DND-41 (cell line): ENCODE data around the gene FOXP4.

Experiments used
- ATAC-seq: fragments of 200-7000 bp; cut with Tn5 transposase; 3 replicates; pipeline ENCODE4 v1.9.1; 2021; ENCODE audit warnings: low read depth; ENCODE audit not compliant: insufficient read depth
- DNase-seq: peaks from one replicate; pipeline ENCODE4 v3.0.0-alpha.2; 2020
- H2AFZ ChIP-seq: 2 replicates; pipeline ENCODE4 v1.6.0; 2012; ENCODE audit warnings: low read depth, low read length
- H3K27ac ChIP-seq: 2 replicates; pipeline ENCODE4 v1.5.1; 2012; ENCODE audit warnings: low read length, inconsistent platforms
- H3K27me3 ChIP-seq: fragments of 200-600 bp; sonication (generic); 2 replicates; pipeline ENCODE4 v1.6.0; 2012; ENCODE audit warnings: low read length, mild to moderate bottlenecking, inconsistent platforms; ENCODE audit not compliant: insufficient read depth, poor library complexity
- H3K36me3 ChIP-seq: 2 replicates; pipeline ENCODE4 v1.5.1; 2012; ENCODE audit warnings: low read length, inconsistent platforms; ENCODE audit not compliant: insufficient read depth
- H3K4me1 ChIP-seq: 2 replicates; pipeline ENCODE4 v1.5.1; 2012; ENCODE audit warnings: mild to moderate bottlenecking, low read length; ENCODE audit not compliant: insufficient read depth
- H3K4me2 ChIP-seq: 2 replicates; pipeline ENCODE4 v1.6.0; 2012; ENCODE audit warnings: mild to moderate bottlenecking, moderate library complexity, low read length, inconsistent platforms; ENCODE audit not compliant: insufficient read depth
- H3K4me3 ChIP-seq, 2 experiments: fragments of 200-600 bp in 1 of 2; shearing (Covaris generic) in 1 of 2; 2 replicates each; pipeline ENCODE4 v1.5.1; 2012 to 2016; ENCODE audit warnings: inconsistent platforms in 2 of 2, low read length in 2 of 2, mild to moderate bottlenecking in 2 of 2, low read depth in 1 of 2, moderate library complexity in 1 of 2
- H3K79me2 ChIP-seq: 2 replicates; pipeline ENCODE4 v1.6.0; 2012; ENCODE audit warnings: low read length, inconsistent platforms; ENCODE audit not compliant: insufficient read depth
- H3K9ac ChIP-seq: 2 replicates; pipeline ENCODE4 v1.6.0; 2012; ENCODE audit warnings: low read depth, mild to moderate bottlenecking, inconsistent platforms, low read length, moderate library complexity
- H3K9me3 ChIP-seq: 2 replicates; pipeline ENCODE4 v1.5.1; 2012; ENCODE audit warnings: low read length, moderate library complexity, mild to moderate bottlenecking, inconsistent platforms; ENCODE audit not compliant: insufficient read depth, severe bottlenecking
- H4K20me1 ChIP-seq: 2 replicates; pipeline ENCODE4 v1.6.0; 2012; ENCODE audit warnings: low read length; ENCODE audit not compliant: insufficient read depth
- EZH2 ChIP-seq: IDR thresholded peaks from 3 replicates; pipeline ENCODE4 v1.6.1; 2012; ENCODE audit warnings: borderline replicate concordance, low read depth, mild to moderate bottlenecking, moderate library complexity, low read length, inconsistent platforms; ENCODE audit not compliant: severe bottlenecking
- TF ChIP-seq, protein P1 (sequence below): IDR thresholded peaks from 2 replicates; pipeline ENCODE4 v1.5.1; 2012; ENCODE audit warnings: borderline replicate concordance, low read length, moderate library complexity, mild to moderate bottlenecking; ENCODE audit not compliant: poor library complexity, severe bottlenecking; ENCODE audit errors: extremely low read depth

Gene FOXP4

GRCh38 chr6:41602864-41603608, 56.9 kb downstream of the FOXP4 start:
- Histone ChIP-seq H3K4me3 (peak overlapping the region in 1 of 2 experiments; percentile 42; a peak in 2 of 4 replicates), H3K9me3 (no peaks in the 10 kb centered on the region), H2AFZ (peak overlapping the region; percentile 76), H3K79me2 (no peaks in the 10 kb centered on the region), H3K4me2 (peak overlapping the region; percentile 65), H3K27ac (peak overlapping the region; percentile 70), H3K36me3 (peaks cover 13% of the 10 kb centered on the region), H3K27me3 (no peaks in the 10 kb centered on the region), H3K9ac (peak overlapping the region; percentile 49), H3K4me1 (peaks cover 13% of the 10 kb centered on the region), H4K20me1 (no peaks in the 10 kb centered on the region)
- ATAC-seq (peak; percentile 90), DNase-seq (peak; percentile 90)
- TF ChIP-seq EZH2: no peak
- TF ChIP-seq, protein P1, sequence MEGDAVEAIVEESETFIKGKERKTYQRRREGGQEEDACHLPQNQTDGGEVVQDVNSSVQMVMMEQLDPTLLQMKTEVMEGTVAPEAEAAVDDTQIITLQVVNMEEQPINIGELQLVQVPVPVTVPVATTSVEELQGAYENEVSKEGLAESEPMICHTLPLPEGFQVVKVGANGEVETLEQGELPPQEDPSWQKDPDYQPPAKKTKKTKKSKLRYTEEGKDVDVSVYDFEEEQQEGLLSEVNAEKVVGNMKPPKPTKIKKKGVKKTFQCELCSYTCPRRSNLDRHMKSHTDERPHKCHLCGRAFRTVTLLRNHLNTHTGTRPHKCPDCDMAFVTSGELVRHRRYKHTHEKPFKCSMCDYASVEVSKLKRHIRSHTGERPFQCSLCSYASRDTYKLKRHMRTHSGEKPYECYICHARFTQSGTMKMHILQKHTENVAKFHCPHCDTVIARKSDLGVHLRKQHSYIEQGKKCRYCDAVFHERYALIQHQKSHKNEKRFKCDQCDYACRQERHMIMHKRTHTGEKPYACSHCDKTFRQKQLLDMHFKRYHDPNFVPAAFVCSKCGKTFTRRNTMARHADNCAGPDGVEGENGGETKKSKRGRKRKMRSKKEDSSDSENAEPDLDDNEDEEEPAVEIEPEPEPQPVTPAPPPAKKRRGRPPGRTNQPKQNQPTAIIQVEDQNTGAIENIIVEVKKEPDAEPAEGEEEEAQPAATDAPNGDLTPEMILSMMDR: peak; percentile 97

DNA sequence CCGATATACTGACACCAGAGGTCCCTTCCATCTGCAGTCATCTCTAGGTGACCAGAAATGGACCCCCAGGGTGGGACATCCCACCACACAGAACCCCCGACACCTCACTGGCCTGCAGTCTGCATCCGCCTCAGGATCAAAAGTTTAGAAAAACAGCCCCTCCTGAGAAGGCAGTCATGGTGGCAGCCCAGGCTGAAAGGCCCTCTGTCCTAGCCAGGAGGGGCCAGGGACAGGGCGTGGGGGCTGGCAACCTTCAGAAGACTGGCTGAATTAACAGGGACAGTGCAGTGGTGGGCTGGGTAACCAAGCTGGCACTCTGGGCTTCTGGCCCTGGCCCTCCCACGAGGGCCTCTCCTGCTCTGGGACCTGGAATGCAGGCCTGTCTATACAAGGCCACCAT, 57.8 kb downstream of the FOXP4 start:
- Histone ChIP-seq H3K4me1 (peaks cover 13% of the 10 kb centered on the region), H4K20me1 (no peaks in the 10 kb centered on the region), H3K27ac (no peak overlapping the region), H3K4me3 (no peak overlapping the region), H3K36me3 (peaks cover 11% of the 10 kb centered on the region), H3K9me3 (no peaks in the 10 kb centered on the region), H3K27me3 (no peaks in the 10 kb centered on the region), H3K4me2 (no peak overlapping the region), H2AFZ (no peak overlapping the region), H3K79me2 (no peaks in the 10 kb centered on the region), H3K9ac (no peak overlapping the region)
- DNase-seq (no peak), ATAC-seq (no peak)
- TF ChIP-seq, protein P1: no peak
- TF ChIP-seq EZH2: no peak

GRCh38 chr6:41605649-41606048, 59.5 kb downstream of the FOXP4 start:
- Histone ChIP-seq H3K79me2 (no peaks in the 10 kb centered on the region), H3K27ac (no peak overlapping the region), H3K4me1 (peaks cover 13% of the 10 kb centered on the region), H3K9ac (no peak overlapping the region), H3K9me3 (no peaks in the 10 kb centered on the region), H3K27me3 (no peaks in the 10 kb centered on the region), H3K36me3 (peaks cover 4% of the 10 kb centered on the region; the same call in 1 of the 2 replicates), H2AFZ (no peak overlapping the region), H3K4me2 (no peak overlapping the region), H3K4me3 (no peak overlapping the region), H4K20me1 (no peaks in the 10 kb centered on the region)
- DNase-seq: no peak
- ATAC-seq: no peak
- TF ChIP-seq EZH2: no peak
- TF ChIP-seq, protein P1: no peak
